ENCODE data around the gene RBX1. TPM values are rescaled to one million over a fixed set of nuclear protein-coding genes. Genes with fewer than 3 reads are reported as not detected.
"Not testable (repeated sequence)": the region's sequence is repeated elsewhere in the genome, so short reads cannot be mapped to it uniquely, and the experiment has no call there.

The RBX1 gene
- polyA plus RNA-seq, 3 donors = 66.4 to 77.4 (median 76.6) TPM

GRCh38 chr22:40967111-40967760, 16.1 kb downstream of the RBX1 start:
- no peak for DNase-seq (ENCODE audit: low read depth in 3 of 3, low spot score in 2 of 3)

GRCh38 chr22:40972587-40972986, 21.4 kb downstream of the RBX1 start:
- no peak for DNase-seq (ENCODE audit: low read depth in 3 of 3, low spot score in 2 of 3)

GRCh38 chr22:40973144-40973543, 22.0 kb downstream of the RBX1 start:
- DNase-seq (ENCODE audit: low read depth in 3 of 3, low spot score in 2 of 3) = no peak

- DNase-seq (ENCODE audit: low read depth in 3 of 3, low spot score in 2 of 3) = no peak
Observed at GRCh38 chr22:40975366-40975765, 24.2 kb downstream of the RBX1 start.

GRCh38 chr22:40976866-40977700, 25.9 kb downstream of the RBX1 start:
- no peak for DNase-seq (ENCODE audit: low read depth in 3 of 3, low spot score in 2 of 3)

- no peak for DNase-seq (ENCODE audit: low read depth in 3 of 3, low spot score in 2 of 3)
Observed at GRCh38 chr22:40979198-40979597, 28.0 kb downstream of the RBX1 start.

GRCh38 chr22:40979871-40980270, 28.7 kb downstream of the RBX1 start:
- no peak for DNase-seq (ENCODE audit: low read depth in 3 of 3, low spot score in 2 of 3)

GRCh38 chr22:40982482-40983385, 31.6 kb downstream of the RBX1 start:
- no peak for DNase-seq (ENCODE audit: low read depth in 3 of 3, low spot score in 2 of 3)

GRCh38 chr22:40991298-40991697, 40.1 kb downstream of the RBX1 start:
- no peak for DNase-seq (ENCODE audit: low read depth in 3 of 3, low spot score in 2 of 3)

GRCh38 chr22:40995821-40996220, 44.6 kb downstream of the RBX1 start:
- no peak for DNase-seq (ENCODE audit: low read depth in 3 of 3, low spot score in 2 of 3)

GRCh38 chr22:40997520-40997919, 46.3 kb downstream of the RBX1 start:
- no peak for DNase-seq (ENCODE audit: low read depth in 3 of 3, low spot score in 2 of 3)

GRCh38 chr22:41000040-41000565, 48.9 kb downstream of the RBX1 start:
- no peak for DNase-seq (ENCODE audit: low read depth in 3 of 3, low spot score in 2 of 3)

GRCh38 chr22:41000941-41001721, 50.0 kb downstream of the RBX1 start:
- no peak for DNase-seq (ENCODE audit: low read depth in 3 of 3, low spot score in 2 of 3)

GRCh38 chr22:41001722-41002122, 50.5 kb downstream of the RBX1 start:
- DNase-seq (ENCODE audit: low read depth in 3 of 3, low spot score in 2 of 3) = no peak

- not testable (repeated sequence) for DNase-seq (ENCODE audit: low read depth in 3 of 3, low spot score in 2 of 3)
Observed at GRCh38 chr22:41002386-41002785, 51.2 kb downstream of the RBX1 start.

- no peak for DNase-seq (ENCODE audit: low read depth in 3 of 3, low spot score in 2 of 3)
Observed at GRCh38 chr22:41003066-41003465, 51.9 kb downstream of the RBX1 start.

- no peak for DNase-seq (ENCODE audit: low read depth in 3 of 3, low spot score in 2 of 3)
Observed at GRCh38 chr22:41003976-41004375, 52.8 kb downstream of the RBX1 start.

GRCh38 chr22:41009222-41009948, 58.2 kb downstream of the RBX1 start:
- no peak for DNase-seq (ENCODE audit: low read depth in 3 of 3, low spot score in 2 of 3)

GRCh38 chr22:41015003-41015402, 63.8 kb downstream of the RBX1 start:
- DNase-seq (ENCODE audit: low read depth in 3 of 3, low spot score in 2 of 3) = no peak

Data from right renal cortex interstitium (tissue), 3 donors.